GM21367 (cell line): ENCODE data around the gene RNF187.

Source experiments
- ATAC-seq: cut with Tn5 transposase; IDR thresholded peaks from one replicate; pipeline ENCODE4 v1.9.1; 2021; ENCODE audit not compliant: unreplicated experiment

RNF187 gene

DNA sequence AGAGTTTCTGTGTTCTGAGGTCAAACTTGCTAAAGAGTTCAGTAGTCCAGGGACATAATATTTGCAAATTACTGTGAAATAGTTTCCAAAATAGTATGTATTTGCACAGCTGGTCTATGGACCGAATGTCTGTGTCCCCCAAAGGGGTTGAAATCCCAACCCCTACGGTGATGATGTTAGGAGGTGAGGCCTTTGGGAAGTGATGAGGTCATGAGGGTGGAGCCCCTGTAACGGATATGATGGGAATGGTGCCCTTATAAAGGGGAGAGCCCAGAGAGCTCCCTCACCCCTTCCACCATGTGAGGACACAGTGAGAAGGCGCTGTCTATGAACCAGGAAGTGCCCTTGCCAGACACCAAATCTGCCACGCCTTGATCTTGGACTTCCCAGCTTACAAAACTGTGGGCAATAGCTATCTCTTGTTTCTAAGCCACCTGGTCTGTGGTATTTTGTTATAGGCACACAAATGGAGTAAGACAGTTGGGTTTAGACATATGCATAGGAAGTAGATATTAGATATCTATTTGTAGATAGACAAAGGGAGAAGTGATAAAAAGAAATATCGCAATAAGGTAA lies 21.7 kb downstream of the RNF187 start:
- ATAC-seq, result no peak

DNA sequence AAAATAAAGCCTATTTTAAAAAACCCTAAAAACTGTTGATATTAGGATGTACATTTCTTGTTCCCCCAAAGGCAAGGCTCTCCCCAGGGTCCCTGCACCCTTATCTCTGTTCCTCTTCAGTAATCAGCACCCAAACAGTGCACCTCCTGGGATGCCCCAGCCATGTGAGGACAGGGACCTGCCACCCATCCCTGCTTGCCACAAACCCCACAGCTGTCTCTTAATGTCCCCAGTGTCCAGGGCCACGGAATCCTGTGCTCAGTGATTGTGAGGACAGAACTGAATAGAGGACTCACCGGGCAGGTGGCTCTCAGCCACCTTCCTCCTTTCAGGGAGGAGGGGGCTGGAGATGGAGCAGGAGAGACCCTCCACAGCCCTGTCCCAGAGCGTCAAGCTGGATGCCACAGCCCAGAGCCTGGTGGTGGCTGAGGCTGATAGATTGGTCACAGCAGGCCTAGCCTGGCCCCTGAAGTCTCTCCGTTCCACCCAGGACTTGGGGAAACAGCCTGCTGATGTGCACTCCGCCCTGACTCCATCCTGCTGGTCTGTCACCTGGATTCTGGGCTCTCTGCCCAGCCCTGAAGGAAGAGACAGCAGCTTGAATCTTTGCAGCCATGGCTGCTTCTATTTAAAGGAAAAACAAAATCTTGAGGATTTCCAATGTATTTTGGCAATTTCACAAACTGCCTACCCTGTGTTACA lies 23.1 kb downstream of the RNF187 start:
- ATAC-seq, result no peak

DNA sequence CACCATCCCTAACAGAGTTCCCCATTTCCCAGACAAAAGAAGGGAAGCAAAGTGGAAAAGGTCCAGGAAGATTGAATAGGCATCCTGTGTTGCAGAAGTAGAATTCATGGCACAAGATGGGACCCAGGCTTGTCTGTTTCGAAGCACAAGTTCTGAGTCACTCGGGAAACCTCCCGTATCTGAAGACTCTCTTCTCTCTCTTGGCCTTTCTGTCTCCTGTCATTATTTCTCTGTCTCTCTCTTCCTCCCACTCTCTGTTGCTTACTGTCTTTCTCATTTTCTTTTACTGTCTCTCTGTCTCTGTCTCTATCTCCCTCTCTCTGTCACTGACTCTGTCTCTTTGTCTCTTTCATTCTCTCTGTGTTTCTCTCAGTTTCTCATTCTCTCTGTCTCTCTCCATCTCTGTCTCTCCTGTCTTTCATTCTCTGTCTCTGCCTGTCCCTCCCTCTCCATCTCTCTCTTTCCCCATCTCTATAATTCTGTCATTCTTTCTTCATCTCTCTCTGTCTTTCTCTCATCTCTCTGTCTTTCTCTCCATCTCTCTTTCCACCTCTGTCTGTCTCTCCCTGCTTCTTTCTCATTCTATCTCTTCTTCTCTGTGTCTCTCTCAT lies 23.7 kb downstream of the RNF187 start:
- no peak for ATAC-seq

DNA sequence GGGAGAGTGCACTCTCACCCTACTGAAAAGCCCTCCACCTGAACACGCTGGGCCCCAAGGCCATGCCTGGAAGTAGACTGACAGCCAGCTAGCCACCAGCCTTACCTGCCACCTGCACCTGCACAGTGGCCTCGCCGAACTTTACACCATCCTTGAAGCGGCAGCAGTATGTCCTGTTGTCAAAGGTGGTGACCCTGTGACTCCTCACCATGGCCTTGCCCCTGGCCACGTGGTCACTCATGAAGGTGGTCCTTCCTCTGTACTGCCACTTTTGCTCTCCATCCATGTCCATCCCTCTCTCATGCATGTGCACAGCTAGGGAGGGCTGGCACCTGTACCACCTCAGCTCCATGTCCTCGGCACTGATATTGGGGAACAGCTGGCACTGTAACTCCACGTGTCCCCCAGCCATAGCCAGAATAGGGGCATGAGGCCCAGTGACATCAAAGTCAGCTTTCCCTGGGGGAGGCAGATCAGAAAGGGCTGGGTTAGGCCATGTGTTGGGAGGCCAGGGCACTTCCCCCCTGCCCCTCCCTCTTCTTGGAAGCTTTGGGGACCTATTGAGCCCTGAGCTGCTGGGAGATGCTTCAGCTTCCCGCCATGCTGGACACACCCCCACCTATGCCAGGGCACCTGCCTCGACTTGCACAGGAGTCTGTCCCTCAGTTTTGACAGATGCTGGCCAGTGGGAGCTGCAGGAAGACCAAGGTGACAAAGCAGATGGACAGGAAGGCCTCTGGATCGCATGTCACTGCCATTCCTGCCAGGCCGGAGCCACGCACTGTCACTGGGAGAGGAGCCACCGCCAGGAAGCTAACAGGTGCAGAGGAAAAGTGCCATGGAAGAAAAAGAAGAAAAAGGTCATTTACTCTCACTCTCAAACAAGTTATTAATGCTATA lies 24.6 kb downstream of the RNF187 start:
- no peak for ATAC-seq

DNA sequence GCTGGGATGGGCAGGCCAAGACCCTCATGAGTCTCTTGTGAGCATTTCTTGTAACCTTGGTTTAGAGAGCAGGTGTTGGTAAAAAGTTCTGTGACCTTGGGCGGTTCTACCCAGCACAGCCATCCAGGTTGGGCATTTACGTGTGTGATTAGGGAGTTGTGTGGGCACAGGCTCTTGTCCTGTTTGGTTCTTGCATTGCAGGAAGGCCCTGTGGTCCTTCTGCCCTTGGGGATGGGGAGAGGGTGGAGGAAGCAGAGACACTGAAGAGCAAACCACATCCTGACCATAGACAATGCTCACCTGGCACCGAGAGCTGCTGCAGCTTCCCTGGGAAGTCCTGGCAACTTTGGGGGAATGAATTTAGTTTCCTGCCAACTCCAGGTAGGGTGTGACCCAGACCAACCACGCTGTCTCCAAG lies 25.6 kb downstream of the RNF187 start:
- ATAC-seq, result no peak

DNA sequence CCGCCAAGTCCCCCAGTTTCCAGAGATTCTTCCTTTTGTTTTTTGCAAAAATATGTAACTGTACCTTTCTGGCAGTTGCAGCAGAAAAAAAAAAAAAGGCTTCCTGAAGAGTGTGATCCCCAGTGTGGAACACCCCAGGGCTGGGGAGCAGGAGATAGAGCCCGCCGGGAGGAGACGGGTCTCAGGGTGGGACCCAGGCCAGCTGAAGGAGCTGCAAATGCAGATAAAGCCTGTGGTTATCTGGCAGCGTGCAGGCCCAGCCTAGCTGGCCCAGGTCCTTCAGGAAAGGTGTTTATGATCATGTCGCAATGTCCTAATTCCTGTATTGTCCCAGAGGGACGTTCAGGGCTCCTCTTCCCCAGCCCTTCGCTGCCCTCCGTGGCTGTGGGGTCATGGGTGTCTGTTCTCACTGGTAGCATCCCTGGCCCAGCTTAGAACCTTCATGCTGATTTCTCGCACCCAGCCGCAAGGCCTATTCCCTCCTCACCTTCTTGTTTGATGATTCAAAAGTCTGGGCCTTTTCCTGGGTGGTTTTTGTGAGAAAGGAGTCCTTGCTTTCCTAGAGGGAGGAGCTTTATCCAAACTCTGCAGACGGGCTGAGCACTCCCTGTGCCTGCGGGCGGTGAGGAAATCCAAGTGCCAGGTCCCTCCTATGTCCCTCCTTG lies 26.2 kb downstream of the RNF187 start:
- ATAC-seq, result no peak

DNA sequence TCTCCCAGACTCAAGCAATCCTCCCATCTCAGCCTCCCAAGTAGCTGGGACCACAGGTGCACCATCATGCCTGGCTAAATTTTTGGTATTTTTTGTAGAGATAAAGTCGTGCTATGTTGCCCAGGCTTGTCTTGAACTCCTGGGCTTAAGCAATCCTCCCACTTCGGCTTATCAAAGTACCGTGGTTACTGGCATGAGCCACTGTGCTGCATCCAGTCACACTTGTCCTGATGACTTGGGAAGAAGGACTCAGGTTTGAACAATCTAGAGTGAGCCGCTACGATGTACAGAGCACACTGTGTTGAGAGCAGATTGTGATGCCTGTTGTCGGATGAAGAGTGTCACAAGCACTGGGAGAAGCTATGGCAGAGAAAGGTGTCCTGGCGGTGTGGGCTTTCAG lies 27.2 kb downstream of the RNF187 start:
- ATAC-seq, result no peak

DNA sequence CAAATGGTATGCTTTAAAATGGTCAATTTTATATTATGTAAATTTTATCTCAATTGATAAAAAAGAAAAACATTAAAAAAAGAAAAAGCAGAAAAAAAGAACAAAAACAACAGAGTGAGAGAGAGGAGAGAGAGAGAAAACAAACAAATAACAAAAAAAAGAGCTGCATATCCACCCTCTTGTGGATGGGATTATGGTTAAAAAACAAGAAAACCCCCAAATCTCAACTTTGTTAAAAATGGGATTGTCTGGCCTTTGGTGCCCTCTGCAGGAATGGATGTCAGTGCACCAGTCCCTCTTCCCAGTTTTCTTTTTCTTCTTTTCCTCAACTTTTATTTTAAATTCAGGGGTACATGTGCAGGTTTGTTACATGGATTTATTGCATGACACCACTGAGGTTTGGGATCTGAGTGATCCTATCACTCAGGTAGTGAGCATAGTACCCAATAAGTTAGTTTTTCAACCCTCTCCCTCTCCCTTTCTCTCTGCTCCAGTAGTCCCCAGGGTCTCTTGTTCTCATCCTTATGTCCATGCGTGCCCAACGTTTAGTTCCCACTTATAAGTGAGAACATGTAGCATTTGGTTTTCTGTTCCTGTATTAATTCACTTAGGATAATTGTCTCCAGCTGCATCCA lies 28.1 kb downstream of the RNF187 start:
- ATAC-seq, result no peak

DNA sequence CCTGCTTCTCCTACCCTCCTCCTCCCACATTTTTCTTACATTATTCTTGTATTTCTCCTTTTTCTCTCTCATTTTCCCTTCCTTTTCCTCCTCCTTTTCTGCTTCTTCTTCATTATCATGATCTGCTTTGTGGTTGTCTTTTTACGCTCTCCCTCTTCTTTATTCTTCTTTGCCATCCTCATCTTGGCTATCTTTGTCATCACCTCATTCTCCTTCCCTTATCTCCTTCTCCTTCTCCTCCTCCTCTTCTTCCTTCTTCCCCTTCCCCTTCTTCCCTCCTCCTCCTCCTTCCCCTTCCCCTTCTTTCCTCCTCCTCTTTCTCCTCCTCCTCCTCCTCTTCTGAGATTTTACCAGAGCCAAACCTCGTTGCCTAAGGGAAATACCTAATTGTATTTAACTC lies 30.5 kb downstream of the RNF187 start:
- ATAC-seq, result no peak

DNA sequence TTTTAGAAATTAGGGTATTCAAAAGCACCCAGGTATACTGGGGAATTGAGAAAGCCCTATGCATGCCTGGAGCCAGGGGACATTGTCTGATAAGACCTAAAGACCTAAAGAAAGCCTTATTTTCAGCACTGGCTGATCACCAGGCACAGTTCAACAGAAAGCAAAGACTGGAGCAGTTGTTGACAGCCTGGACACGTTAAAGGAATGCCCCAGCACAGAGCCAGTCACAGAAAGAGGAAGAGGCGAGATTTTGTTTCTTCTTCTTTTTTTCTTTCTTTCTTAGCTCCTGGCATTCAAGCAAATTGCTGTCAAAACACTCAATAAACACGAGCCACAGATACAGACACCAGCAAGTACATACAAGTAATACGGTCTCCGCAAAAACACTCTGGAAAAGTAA lies 40.4 kb downstream of the RNF187 start:
- ATAC-seq, result no peak

DNA sequence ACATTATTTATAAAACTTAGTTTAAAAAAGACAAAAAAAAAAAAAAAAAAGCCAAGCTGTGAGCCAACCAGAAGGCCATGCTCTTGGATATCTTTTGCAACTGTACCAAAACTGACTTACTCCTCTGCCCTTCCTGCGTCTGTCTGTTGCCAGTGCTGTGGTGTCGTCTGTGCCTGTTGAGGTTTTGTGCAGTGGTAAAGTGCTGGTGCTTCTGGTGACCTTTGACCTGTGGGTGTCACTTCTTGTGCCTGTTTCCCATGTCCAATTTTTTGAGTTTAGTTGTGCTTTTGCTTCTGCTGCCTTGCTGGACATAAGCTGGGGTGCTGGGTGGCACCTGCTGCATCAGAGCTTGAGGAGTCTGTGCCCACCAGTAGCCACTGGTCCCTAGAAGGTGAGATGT lies 41.4 kb downstream of the RNF187 start:
- ATAC-seq, result no peak

DNA sequence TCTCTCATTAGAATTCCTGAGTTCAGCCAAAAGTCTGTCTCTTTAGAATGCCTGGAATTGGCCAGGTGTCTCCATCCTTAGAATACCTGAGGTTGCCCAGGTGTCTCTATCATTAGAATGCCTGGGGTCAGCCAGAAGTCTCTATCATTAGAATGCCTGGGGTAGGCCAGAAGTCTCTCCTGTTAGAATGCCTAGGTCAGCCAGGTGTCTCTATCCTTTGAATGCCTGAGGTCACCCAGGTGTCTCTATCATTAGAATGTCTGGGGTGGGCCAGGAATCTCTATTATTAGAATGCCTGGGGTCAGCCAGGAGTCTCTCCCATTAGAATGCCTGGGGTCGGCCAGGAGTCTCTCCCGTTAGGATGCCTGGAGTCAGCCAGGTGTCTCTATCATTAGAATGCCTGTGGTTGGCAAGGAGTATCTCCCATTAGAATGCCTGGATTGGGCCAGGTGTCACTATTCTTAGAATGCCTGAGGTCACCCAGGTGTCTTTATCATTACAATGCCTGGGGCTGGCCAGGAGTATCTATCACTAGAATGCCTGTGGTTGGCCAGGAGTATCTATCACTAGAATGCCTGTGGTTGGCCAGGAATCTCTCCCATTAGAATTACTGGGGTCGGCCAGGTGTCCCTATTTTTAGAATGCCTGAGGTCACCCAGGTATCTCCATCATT lies 43.0 kb downstream of the RNF187 start:
- no peak for ATAC-seq

DNA sequence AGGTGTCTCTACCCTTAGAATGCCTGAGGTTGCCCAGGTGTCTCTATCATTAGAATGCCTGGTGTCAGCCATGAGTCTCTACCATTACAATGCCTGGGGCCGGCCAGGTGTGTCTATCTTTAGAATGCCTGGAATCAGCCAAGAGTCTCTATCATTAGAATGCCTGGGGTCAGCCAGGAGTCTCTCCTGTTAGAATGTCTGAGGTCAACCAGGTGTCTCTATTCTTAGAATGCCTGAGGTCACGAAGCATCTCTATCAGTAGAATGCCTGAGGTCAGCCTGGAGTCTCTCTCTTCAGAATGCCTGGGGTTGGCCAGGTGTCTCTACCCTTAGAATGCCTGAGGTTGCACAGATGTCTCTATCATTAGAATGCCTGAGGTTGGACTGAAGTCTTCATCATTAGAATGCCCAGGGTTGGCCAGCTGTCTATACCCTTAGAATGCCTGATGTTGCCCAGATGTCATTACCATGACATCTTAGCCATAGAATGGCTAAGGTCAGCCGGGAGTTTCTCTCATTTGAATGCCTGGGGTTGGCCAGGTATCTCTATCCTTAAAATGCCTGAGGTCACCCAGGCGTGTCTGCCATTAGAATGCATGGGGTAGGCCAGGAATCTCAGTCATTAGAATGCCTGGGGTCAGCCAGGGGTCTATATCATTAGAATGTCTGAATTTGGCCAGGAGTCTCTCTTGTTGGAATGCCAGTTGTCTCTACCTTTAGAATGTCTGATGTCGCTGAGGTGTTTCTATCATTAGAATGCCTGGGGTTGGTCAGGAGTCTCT lies 44.0 kb downstream of the RNF187 start:
- no peak for ATAC-seq

DNA sequence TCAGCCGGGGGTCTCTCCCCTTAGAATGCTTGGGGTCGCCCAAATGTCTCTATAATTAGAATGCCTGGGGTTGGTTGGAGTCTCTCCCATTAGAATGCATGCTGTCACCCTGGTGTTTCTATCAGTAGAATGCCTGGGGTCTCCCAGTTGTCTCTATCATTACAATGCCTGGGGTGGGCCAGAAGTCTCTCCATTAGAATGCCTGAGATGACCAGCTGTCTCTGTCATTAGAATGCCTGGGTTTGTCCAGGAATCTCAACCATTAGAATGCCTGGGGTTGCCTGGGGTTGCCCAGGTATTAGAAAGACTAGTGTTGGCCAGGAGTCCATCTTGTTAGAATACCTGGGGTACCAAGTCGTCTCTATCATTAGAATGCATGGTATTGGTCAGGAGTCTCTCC lies 51.6 kb downstream of the RNF187 start:
- no peak for ATAC-seq

DNA sequence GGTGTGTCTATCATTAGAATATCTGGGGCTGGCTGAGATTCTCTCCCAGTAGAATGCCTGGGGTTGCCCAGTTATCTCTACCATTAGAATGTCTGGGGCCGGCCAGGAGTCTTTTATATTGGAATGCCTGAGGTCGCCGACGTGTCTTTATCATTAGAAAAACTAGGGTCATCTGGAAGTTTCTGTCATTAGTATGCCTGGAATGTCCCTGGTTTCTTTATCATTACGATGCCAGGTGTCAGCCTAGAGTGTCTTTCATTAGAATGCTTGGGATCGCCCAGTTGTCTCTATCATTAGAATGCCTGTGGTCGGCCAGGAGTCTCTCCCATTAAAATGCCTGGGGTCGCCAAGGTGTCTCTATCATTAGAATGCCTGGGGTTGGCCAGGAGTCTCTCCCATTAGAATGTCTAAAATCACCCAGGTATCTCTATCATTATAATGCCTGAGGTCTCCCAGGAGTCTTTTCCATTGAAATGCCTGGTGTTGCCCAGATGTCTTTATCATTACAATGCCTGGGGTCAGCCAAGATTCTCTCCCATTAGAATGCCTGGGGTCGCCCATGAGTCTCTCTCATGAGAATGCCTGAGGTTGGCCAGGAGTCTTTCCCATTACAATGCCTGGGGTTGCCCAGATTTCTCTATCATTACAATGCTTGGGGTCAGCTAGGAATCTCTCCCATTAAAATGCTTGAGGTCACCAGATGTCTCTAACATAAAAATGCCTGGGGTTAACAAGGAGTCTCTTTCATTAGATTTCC lies 53.2 kb downstream of the RNF187 start:
- ATAC-seq, result no peak

DNA sequence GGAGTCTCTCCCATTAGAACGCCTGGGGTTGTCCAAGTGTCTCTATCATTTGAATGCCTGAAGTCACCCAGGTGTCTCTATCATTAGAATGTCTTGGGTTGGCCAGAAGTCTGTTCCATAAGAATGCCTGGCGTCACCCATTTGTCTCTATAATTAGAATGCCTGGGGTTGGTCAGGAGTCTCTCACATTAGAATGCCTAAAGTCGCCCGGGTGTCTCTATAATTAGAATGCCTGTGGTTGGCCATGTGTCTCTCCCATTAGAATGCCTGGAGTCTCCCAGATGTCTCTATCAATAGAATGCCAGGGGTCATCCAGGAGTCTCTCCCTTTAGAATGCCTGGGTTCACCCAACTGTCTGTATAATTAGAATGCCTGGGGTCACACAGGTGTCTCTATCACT lies 54.5 kb downstream of the RNF187 start:
- no peak for ATAC-seq

DNA sequence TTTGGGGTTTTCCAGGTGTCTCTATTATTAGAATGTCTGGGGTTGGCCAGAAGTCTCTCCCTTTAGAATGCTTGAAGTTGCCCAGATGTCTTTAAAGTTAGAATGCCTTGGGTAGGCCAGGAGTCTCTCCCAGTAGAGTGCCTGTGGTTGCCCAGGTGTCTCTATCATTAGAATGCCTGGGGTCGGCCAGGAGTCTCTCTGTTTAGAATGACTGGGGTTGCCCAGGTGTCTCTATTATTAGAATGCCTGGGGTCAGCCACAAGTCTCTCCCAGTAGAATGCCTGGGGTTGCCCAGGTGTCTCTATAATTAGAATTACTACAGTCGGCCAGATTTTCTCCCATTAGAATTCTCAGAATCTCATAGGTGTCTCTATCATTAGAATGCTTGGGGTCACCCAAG lies 55.2 kb downstream of the RNF187 start:
- ATAC-seq, result no peak

DNA sequence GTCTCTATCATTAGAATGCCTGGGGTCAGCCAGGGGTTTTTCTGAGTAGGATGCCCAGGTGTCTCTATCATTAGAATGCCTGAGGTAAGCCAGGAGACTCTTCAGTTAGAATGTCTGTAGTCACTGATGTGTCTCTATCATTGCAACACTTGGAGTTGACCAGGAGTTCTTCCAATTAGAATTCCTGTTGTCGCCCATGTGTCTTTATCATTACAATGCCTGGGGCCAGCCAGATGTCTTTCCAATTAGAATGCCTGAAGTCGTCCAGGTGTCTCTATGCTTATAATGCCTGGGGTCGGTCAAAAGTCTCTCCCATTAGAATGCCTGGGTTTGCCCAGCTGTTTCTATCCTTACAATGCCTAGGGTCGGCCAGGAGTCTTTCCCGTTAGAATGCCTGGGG lies 55.8 kb downstream of the RNF187 start:
- ATAC-seq, result no peak

DNA sequence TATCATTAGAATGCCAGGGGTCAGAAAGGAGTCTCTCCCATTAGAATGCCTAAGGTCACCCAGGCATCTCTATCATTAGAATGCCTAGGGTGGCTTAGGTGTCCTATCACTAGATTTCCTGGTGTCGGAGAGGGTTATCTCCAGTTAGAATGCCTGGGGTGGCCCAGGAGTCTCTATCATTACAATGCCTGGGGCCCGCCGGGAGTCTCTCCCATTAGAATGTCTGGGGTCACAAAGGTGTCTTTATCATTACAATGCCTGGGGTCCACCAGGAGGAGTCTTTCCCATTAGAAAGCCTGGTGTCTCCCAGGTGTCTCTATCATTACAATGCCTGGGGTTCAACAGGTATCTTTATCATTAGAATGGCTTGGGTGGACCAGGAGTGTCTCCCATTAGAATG lies 56.2 kb downstream of the RNF187 start:
- ATAC-seq, result no peak
